WERI-Rb-1 (cell line): ENCODE results near the gene SLIT3.

Source experiments
- DNase-seq: peaks from one replicate; pipeline ENCODE4 v3.0.0-alpha.2; 2020
- H3K27ac ChIP-seq: fragments of 250-450 bp; sonication (Bioruptor Pico); 2 replicates; pipeline ENCODE4 v1.5.1; 2020; ENCODE audit warnings: mild to moderate bottlenecking, moderate library complexity
- H3K27me3 ChIP-seq: fragments of 250-450 bp; sonication (Bioruptor Pico); 2 replicates; pipeline ENCODE4 v1.5.1; 2021; ENCODE audit warnings: mild to moderate bottlenecking, low read depth, moderate library complexity; ENCODE audit not compliant: insufficient read depth, severe bottlenecking
- H3K36me3 ChIP-seq: fragments of 250-450 bp; sonication (Bioruptor Pico); 2 replicates; pipeline ENCODE4 v1.5.1; 2020; ENCODE audit warnings: mild to moderate bottlenecking, moderate library complexity
- H3K4me3 ChIP-seq: 2 replicates; pipeline ENCODE4 v1.5.1; 2011; ENCODE audit warnings: low read depth, mild to moderate bottlenecking, control low read depth, low read length
- H3K9me3 ChIP-seq: fragments of 250-450 bp; sonication (Bioruptor Pico); 2 replicates; pipeline ENCODE4 v1.5.1; 2021; ENCODE audit warnings: mild to moderate bottlenecking, moderate library complexity; ENCODE audit not compliant: severe bottlenecking
- TF ChIP-seq, protein P1 (sequence below): IDR thresholded peaks from 2 replicates; pipeline ENCODE4 v1.5.1; 2011; ENCODE audit warnings: low read depth, mild to moderate bottlenecking, control low read depth, inconsistent platforms, low read length

The SLIT3 gene

DNA sequence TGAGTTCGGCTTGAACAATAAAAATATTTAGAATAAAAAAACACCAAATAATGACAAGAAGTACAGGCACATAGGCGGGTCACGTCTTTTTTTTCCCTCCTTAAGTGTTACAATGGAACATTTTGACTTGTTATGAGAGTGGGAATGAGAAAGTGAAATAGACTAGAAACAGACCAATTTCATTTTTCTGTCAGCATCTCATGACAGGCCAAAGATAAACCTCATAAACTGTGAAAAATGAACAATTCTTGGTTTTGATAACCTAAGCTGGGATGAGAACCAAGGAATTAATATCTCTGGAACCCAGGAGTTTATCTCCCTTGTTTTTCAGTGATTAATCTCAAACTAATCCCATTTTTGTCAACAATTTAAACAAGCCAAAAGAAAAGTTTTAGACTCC, 299.5 kb downstream of the SLIT3 start:
- DNase-seq = no peak
- TF ChIP-seq, protein P1, sequence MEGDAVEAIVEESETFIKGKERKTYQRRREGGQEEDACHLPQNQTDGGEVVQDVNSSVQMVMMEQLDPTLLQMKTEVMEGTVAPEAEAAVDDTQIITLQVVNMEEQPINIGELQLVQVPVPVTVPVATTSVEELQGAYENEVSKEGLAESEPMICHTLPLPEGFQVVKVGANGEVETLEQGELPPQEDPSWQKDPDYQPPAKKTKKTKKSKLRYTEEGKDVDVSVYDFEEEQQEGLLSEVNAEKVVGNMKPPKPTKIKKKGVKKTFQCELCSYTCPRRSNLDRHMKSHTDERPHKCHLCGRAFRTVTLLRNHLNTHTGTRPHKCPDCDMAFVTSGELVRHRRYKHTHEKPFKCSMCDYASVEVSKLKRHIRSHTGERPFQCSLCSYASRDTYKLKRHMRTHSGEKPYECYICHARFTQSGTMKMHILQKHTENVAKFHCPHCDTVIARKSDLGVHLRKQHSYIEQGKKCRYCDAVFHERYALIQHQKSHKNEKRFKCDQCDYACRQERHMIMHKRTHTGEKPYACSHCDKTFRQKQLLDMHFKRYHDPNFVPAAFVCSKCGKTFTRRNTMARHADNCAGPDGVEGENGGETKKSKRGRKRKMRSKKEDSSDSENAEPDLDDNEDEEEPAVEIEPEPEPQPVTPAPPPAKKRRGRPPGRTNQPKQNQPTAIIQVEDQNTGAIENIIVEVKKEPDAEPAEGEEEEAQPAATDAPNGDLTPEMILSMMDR = no peak
- Histone ChIP-seq H3K27me3 (peaks cover 83% of the 10 kb centered on the region), H3K27ac (no peak overlapping the region), H3K9me3 (no peaks in the 10 kb centered on the region), H3K4me3 (no peak overlapping the region), H3K36me3 (no peaks in the 10 kb centered on the region)

DNA sequence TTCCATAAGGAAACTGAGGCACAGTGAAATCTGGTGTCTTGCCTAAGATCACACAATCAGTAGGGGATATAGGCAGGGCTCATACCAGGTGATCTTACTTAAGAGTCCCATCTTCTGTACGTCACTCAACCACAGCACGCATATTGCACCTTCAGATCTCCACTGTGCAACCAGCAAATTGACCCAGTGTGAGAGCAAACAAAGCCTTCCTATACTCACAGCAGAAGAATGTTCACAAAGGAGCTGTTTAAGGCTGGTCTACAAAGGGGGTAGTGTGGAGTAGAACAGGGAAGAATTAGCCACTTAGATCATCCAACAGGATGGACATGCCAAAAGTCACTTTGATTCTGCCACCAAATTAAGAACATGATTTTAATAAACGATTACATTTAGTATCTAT, 305.9 kb downstream of the SLIT3 start:
- no peak overlapping the region for H3K4me3 ChIP-seq
- no peak overlapping the region for H3K27ac ChIP-seq
- no peaks in the 10 kb centered on the region for H3K36me3 ChIP-seq
- DNase-seq = no peak
- TF ChIP-seq, protein P1 = no peak
- H3K9me3 ChIP-seq = no peaks in the 10 kb centered on the region
- peaks cover 91% of the 10 kb centered on the region for H3K27me3 ChIP-seq

DNA sequence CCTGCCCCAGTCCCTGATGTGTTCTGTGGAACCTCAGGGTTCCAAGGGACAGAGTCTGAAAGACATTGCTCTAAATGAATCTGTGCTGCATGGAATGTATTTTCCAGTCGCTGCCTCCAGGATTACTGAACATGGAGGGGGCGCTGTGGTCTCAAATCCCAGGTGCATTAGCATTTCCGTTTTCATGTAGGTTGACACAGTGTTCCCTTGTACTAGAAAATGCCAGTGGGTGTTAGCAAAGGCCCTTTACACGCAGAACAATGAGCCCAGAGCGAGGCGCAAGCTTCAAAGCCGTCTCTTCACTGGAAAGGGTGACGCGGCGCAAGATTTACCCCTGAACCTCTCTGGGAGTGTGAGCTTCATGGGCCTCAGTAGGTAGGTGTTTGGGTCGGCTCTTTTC, 308.3 kb downstream of the SLIT3 start:
- H3K4me3 ChIP-seq = no peak overlapping the region
- H3K27me3 ChIP-seq = peaks cover 91% of the 10 kb centered on the region
- H3K9me3 ChIP-seq = no peaks in the 10 kb centered on the region
- H3K27ac ChIP-seq = no peak overlapping the region
- TF ChIP-seq, protein P1 = 0 out of 2 replicates have a peak, but pooled peaks have one; percentile 6
- DNase-seq = no peak
- no peaks in the 10 kb centered on the region for H3K36me3 ChIP-seq

DNA sequence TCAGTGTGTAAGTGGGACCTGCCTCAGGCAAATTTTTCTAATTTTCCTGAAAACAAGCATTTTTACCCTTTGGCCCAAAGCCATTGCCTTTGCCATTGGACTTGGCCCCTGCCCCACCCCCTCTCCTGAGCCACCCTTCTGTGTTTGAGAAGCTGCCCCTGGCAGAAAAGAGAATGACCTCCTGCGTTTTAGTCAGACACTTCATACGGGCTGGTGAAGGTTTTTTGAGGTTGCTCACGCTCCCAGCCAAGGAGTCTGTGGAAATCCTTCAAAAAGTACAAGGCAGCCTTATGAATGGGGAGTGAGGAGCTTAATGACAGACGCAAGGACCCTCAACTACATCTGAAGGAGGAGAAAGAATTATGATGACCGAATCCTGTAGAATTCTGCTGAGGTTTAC, 308.9 kb downstream of the SLIT3 start:
- TF ChIP-seq, protein P1 = no peak
- no peak overlapping the region for H3K4me3 ChIP-seq
- H3K27ac ChIP-seq = no peak overlapping the region
- peaks cover 94% of the 10 kb centered on the region for H3K27me3 ChIP-seq
- no peaks in the 10 kb centered on the region for H3K36me3 ChIP-seq
- DNase-seq = no peak
- H3K9me3 ChIP-seq = no peaks in the 10 kb centered on the region

DNA sequence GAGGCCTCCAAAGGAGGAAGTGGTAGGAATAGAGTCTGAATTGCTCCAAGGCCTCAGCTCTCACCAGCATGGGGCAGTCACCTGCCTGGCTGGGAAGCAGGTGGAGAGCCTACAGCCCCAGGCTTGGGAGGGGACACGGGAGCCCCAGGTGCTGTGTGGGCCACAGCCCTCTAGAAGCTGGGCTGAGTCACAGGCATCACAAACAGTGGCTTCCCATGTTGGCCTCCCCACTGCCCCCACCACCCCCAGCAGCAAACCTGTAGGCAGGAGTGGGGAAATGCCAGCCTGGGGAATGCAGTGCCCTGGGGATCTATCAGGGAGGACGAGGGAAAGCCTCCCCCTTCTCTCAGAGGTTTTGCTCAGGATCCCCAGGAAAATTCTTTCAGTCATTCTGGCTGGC, 309.6 kb downstream of the SLIT3 start:
- DNase-seq = no peak
- no peak overlapping the region for H3K27ac ChIP-seq

DNA sequence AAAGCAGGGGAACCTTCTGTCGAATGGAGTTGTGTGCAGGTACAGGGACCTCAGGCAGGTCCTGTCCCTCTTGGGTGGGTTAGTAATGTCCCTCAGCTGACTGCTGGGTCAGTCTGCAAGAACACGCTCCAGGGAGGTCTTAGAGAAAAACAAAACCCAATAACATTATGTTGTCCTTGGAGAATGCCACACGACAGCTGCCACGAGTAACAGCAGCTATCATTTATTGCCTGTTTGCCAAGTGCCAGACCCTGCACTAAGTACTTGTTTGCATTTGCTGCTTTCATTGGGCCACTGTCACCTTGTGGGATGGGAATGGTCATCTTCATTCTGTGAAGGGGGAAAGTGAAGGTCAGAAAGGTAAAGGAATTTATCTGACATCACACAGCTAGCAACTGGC, 310.3 kb downstream of the SLIT3 start:
- no peak for DNase-seq
- Histone ChIP-seq H3K36me3 (no peaks in the 10 kb centered on the region), H3K27me3 (peaks cover 91% of the 10 kb centered on the region), H3K4me3 (no peak overlapping the region), H3K9me3 (no peaks in the 10 kb centered on the region), H3K27ac (no peak overlapping the region)
- TF ChIP-seq, protein P1 = no peak

More for the DNA sequence above, 309.6 kb downstream of the SLIT3 start:
- no peaks in the 10 kb centered on the region for H3K36me3 ChIP-seq
- no peak overlapping the region for H3K4me3 ChIP-seq
- TF ChIP-seq, protein P1 = no peak
- no peaks in the 10 kb centered on the region for H3K9me3 ChIP-seq
- peaks cover 94% of the 10 kb centered on the region for H3K27me3 ChIP-seq
